Neutrophil (primary cell): Measurements from ENCODE around the gene CYLD.
A peak's percentile ranks its signal among the peaks of the same experiment; 100 is the strongest.

Experiments
- H3K27ac ChIP-seq: fragments of 200-600 bp; sonication (generic); 2 replicates; pipeline ENCODE4 v1.5.1; 2016; ENCODE audit warnings: mild to moderate bottlenecking, moderate library complexity
- H3K27me3 ChIP-seq: fragments of 200-600 bp; sonication (generic); 2 replicates; pipeline ENCODE4 v1.6.0; 2016; ENCODE audit warnings: mild to moderate bottlenecking
- H3K36me3 ChIP-seq: fragments of 200-600 bp; sonication (generic); 2 replicates; pipeline ENCODE4 v1.5.1; 2017
- H3K4me1 ChIP-seq, 2 experiments: fragments of 200-600 bp in 1 of 2; sonication (generic) in 1 of 2; 1 replicate in 1 of 2; 2 replicates in 1 of 2; pipeline versions ENCODE4 v1.5.1 to v1.6.1; 2013 to 2016; ENCODE audit warnings: low read depth in 1 of 2, low read length in 1 of 2, mild to moderate bottlenecking in 1 of 2, moderate library complexity in 1 of 2; ENCODE audit not compliant: control insufficient read depth in 1 of 2, insufficient read depth in 1 of 2
- H3K4me3 ChIP-seq, 2 experiments: fragments of 200-600 bp in 1 of 2; sonication (generic) in 1 of 2; 1 replicate in 1 of 2; 2 replicates in 1 of 2; pipeline ENCODE4 v1.5.1; 2013 to 2016; ENCODE audit warnings: low read depth in 1 of 2, low read length in 1 of 2, mild to moderate bottlenecking in 1 of 2, moderate library complexity in 1 of 2
- H3K9me3 ChIP-seq: fragments of 200-600 bp; sonication (generic); 2 replicates; pipeline ENCODE4 v1.5.1; 2016
- CTCF ChIP-seq: fragments of 200-600 bp; sonication (generic); IDR thresholded peaks from 2 replicates; pipeline ENCODE4 v1.5.1; 2016; ENCODE audit warnings: antibody characterized with exemption

The CYLD gene

GRCh38 chr16:50736448-50736847 is 5.4 kb upstream of the CYLD start:
- Histone ChIP-seq H3K27me3 (no peaks in the 10 kb centered on the region), H3K4me3 (no peak overlapping the region), H3K9me3 (no peaks in the 10 kb centered on the region), H3K4me1 (peaks cover 10 to 14% of the 10 kb centered on the region in 2 experiments), H3K27ac (peak overlapping the region; percentile 58), H3K36me3 (peaks cover 30% of the 10 kb centered on the region)
- no peak for TF ChIP-seq CTCF

- no peak overlapping the region for H3K27ac ChIP-seq
Measured at GRCh38 chr16:50737420-50737959, 4.4 kb upstream of the CYLD start.

GRCh38 chr16:50739031-50739430 is 2.9 kb upstream of the CYLD start:
- H3K27ac ChIP-seq = no peak overlapping the region
- H3K4me3 ChIP-seq = no peak overlapping the region
- H3K27me3 ChIP-seq = no peaks in the 10 kb centered on the region
- peaks cover 4% of the 10 kb centered on the region for H3K36me3 ChIP-seq
- H3K4me1 ChIP-seq = peaks cover 23 to 27% of the 10 kb centered on the region in 2 experiments
- H3K9me3 ChIP-seq = no peaks in the 10 kb centered on the region
- no peak for TF ChIP-seq CTCF

More at GRCh38 chr16:50737420-50737959, 4.4 kb upstream of the CYLD start:
- Histone ChIP-seq H3K27me3 (no peaks in the 10 kb centered on the region), H3K36me3 (peaks cover 19% of the 10 kb centered on the region), H3K9me3 (no peaks in the 10 kb centered on the region), H3K4me1 (peaks cover 10 to 14% of the 10 kb centered on the region in 2 experiments), H3K4me3 (no peak overlapping the region)
- no peak for TF ChIP-seq CTCF

GRCh38 chr16:50740736-50741135 is 1.1 kb upstream of the CYLD start:
- Histone ChIP-seq H3K4me3 (peak overlapping the region; percentile 84 to 89), H3K36me3 (peaks cover 17% of the 10 kb centered on the region), H3K4me1 (peaks cover 30 to 37% of the 10 kb centered on the region in 2 experiments), H3K27ac (peak overlapping the region; percentile 100), H3K27me3 (no peaks in the 10 kb centered on the region), H3K9me3 (no peaks in the 10 kb centered on the region)
- no peak for TF ChIP-seq CTCF

GRCh38 chr16:50741225-50741780 is 583 bp upstream of the CYLD start:
- Histone ChIP-seq H3K27ac (peak overlapping the region; percentile 100), H3K36me3 (peaks cover 23% of the 10 kb centered on the region), H3K27me3 (no peaks in the 10 kb centered on the region), H3K4me3 (peak overlapping the region; percentile 84 to 89), H3K4me1 (peaks cover 30 to 42% of the 10 kb centered on the region in 2 experiments), H3K9me3 (no peaks in the 10 kb centered on the region)
- TF ChIP-seq CTCF = no peak
